ENCODE data around the gene GPR176.
"Not testable (repeated sequence)": the region's sequence is repeated elsewhere in the genome, so short reads cannot be mapped to it uniquely, and the experiment has no call there.

The GPR176 gene

GRCh38 chr15:39936187-39936586, 16.1 kb upstream of the GPR176 start:
- DNase-seq (ENCODE audit: low read depth in 2 of 2): no peak

DNA sequence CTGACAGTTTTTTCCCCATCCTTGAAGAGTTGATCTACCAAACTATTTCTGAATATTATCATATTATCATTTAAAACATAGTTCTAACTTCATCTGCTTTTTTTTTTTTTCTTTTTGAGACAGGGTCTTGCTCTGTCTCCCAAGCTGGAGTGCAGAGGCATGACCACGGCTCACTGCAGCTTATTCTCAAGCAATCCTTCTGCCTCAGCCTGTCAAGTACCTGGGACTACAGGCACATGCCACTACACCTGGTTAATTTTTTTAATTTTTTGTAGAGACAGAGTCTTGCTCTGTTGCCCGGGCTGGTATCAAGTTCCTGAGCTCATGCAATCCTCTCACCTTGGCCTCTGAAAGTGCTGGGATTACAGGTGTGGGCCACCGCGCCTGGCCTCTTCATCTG, 15.2 kb upstream of the GPR176 start:
- no peak for DNase-seq (ENCODE audit: low read depth in 2 of 2)

DNA sequence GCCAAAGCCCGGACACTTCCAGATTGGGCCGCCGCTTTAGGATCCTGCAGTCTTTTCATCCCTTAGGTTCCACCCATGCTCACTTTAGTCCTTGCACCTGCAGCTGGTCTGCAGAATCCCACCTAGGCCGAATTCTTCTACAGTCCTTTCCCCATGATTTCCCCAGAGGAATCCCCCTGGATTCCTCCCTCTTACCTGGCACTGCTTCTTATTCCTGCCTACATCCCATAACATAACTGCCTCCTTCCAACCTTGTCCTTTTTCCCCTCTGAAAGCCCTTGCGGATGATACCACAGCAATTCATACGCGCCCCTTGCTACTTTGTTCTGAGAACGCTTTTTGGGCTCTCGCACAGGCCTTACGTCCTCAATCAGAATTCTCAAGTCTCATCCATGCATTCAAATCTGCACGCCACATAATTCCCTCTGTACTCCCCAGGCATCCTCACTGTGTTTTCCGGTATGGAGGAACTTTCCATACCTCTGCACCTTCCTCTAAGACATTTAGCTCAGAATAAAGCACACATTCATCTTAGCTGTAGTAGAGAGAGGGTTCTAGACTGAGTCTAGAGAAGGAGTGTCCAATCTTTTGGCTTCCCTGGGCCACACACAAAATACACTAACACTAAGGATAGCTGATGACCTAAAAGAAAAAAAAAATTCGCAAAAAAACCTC, 14.5 kb upstream of the GPR176 start:
- no peak for DNase-seq (ENCODE audit: low read depth in 2 of 2)

DNA sequence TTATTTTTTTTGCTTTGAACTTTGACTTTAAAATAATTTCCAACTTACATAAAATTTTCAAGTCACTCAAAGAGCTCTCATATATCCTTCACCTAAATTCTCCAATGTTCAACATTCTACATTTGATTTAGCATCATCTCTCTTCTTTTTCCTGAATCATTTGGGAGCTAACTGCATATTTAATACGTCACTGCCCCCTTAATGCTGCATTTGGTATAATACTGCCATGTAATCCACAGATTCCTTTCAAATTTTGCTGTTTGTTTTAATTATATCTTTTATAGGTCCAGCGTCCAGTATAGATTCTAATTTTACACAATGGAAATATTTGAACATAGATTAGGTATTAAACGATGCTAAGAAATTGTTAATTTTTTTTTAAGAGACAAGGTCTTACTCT, 11.5 kb upstream of the GPR176 start:
- DNase-seq (ENCODE audit: low read depth in 2 of 2): no peak

GRCh38 chr15:39926526-39926925, 6.5 kb upstream of the GPR176 start:
- no peak for DNase-seq (ENCODE audit: low read depth in 2 of 2)

DNA sequence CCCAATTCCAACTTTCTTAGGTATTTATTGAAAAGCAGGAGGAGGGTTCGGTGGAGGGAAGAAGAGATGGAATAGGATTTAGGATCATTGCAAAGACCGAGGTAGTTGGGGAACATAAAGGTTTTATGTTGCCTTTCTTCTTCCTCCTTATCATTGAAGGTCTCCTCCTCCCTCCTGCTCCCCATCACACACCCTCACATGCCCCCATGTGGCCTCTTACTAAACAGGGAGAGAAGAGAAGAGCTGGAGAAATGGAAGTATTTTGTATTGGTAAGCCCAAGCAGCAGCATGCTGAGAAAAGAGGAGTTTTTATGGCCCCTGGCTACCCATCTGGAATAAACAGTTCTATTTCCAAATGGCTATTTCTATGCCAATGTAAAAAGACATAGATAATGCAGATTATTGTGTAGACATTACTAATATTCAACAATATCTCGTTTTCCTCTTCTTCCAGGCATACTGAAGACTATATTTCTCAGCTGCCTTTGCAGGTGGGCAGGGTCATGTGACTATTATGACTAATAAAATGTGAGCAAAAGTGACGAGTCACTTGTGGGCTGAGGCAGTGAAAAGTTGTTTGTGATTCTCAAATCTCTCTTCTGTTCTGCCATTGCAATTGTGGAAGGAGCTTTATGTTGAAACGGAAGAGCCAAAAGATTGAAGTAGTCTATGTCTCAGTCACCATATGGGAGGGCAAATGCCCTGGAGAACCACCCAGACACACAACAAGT, 5.2 kb upstream of the GPR176 start:
- DNase-seq (ENCODE audit: low read depth in 2 of 2): no peak

- DNase-seq (ENCODE audit: low read depth in 2 of 2): no peak
These were observed 4.4 kb upstream of the GPR176 start for GRCh38 chr15:39924437-39924836.

GRCh38 chr15:39922462-39923092, 2.5 kb upstream of the GPR176 start:
- DNase-seq (ENCODE audit: low read depth in 2 of 2): no peak

DNA sequence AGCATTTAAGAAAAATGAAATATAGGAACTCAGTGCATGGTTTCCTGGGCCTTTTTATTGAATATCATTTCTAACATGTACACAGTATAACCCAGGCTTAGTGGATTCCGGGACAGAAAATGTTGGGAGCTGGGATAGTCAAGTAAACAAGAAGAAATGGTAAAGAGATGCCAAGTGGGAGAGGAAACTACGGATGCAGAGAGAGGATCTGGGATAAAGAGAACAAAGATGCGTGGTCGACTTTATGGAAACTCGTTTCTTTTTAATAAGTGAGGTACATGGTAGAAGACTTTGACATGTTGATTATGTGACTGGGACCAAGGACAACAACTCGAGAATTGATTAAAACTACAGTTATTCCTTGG, 1.2 kb upstream of the GPR176 start:
- no peak for DNase-seq (ENCODE audit: low read depth in 2 of 2)

GRCh38 chr15:39920510-39921273, 626 bp upstream of the GPR176 start:
- DNase-seq (ENCODE audit: low read depth in 2 of 2): peak; percentile 71 to 78

GRCh38 chr15:39919411-39919747, 687 bp downstream of the GPR176 start:
- DNase-seq (ENCODE audit: low read depth in 2 of 2): no peak

- no peak for DNase-seq (ENCODE audit: low read depth in 2 of 2)
These were observed 1.2 kb downstream of the GPR176 start for GRCh38 chr15:39918688-39919385.

- no peak for DNase-seq (ENCODE audit: low read depth in 2 of 2)
These were observed 5.1 kb downstream of the GPR176 start for GRCh38 chr15:39914977-39915376.

- DNase-seq (ENCODE audit: low read depth in 2 of 2): no peak
These were observed 11.1 kb downstream of the GPR176 start for GRCh38 chr15:39909007-39909406.

- no peak for DNase-seq (ENCODE audit: low read depth in 2 of 2)
These were observed 11.9 kb downstream of the GPR176 start for GRCh38 chr15:39908186-39908585.

- DNase-seq (ENCODE audit: low read depth in 2 of 2): no peak
These were observed 12.8 kb downstream of the GPR176 start for GRCh38 chr15:39907216-39907615.

DNA sequence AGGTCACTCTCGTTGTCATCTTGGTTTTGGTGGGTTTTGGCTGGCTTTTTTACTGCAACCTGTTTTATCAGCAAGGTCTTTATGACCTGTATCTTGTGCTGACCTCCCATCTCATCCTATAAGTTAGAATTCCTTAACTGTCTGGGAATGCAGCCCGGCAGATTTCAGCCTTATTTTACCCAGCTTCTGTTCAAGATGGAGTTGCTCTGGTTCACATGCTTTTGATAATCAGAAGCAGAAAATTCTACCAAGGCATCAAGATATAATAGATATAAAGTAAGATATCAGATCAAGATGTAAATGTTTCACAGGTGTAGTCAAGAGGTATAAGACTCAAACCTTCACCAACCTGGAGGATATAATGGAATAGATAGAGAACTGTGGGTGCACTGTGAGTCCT, 16.0 kb downstream of the GPR176 start:
- DNase-seq (ENCODE audit: low read depth in 2 of 2): no peak

DNA sequence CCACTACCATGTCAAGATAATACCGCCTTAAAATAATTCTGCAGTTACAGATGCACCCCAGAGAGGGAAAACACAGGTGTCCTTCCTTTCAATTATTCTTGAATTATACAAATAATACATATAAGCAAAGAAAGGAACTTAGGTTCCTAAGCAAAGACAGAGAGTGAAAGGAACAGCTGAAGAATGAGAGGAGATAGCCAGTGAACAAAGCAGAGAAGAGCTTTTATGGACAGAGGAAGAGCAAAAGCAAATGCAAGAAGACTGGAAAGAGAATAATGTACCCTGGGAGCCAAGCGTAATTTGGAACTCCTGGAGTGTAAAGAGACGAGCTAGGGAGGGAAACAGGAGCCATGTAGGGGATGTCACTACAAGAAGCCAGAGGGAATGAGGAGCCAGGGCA, 21.7 kb downstream of the GPR176 start:
- DNase-seq (ENCODE audit: low read depth in 2 of 2): no peak

GRCh38 chr15:39896846-39897245, 23.2 kb downstream of the GPR176 start:
- DNase-seq (ENCODE audit: low read depth in 2 of 2): no peak

DNA sequence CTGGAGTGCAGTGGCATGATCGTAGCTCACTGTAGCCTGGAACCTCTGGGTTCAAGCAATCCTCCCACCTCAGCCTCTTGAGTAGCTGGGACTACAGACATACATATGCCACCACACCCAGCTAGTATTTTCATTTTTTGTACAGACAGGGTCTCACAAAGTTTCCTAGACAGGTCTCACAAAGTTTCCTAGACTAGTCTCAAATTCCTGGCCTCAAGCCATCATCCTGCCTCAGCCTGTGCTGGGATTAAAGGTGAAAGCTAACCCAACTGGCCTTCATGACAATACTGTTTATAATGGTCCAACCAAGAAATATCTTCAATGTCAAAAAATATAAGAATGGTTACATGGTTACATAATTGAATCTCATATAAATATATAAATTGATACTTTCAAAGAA, 24.0 kb downstream of the GPR176 start:
- no peak for DNase-seq (ENCODE audit: low read depth in 2 of 2)

DNA sequence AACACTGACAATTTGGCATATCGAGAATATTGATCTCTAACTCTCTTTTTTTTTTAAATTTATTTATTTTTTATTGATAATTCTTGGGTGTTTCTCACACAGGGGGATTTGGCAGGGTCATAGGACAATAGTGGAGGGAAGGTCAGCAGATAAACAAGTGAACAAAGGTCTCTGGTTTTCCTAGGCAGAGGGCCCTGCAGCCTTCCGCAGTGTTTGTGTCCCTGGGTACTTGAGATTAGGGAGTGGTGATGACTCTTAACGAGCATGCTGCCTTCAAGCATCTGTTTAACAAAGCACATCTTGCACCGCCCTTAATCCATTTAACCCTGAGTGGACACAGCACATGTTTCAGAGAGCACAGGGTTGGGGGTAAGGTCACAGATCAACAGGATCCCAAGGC, 27.0 kb downstream of the GPR176 start:
- DNase-seq (ENCODE audit: low read depth in 2 of 2): not testable (repeated sequence)

DNA sequence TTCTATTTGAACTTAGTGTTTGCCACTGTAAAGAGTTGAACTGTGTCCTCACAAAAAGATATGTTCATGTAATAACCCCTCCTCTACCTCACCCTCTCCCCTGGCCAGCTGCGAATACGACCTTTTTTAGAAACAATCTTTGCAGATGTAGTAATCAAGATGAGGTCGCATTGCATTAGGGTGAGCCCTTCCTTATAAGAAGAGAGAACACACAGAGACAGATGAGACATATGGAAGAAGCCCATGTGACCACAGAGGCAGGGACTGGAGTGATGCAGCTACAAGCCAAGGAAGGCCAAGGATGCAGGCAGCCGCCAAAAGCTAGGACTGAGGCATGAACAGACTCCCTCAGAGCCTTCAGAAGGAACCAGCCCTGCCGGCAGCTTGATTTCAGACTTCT, 27.6 kb downstream of the GPR176 start:
- DNase-seq (ENCODE audit: low read depth in 2 of 2): no peak

Data from stimulated activated CD8-positive, alpha-beta memory T cell treated with anti-CD3 and anti-CD28 coated beads, Interleukin-15, amount 100 ng/mL, for 48 hours (primary cell).